Liver (tissue), 3 donors: ENCODE measurements around the gene PLTP.

Experiments used
- HNF4G ChIP-seq: IDR thresholded peaks from 2 replicates; pipeline ENCODE4 v1.6.1; 2016; ENCODE audit warnings: antibody characterized with exemption
- JUND ChIP-seq, 2 donors: IDR thresholded peaks; 2 replicates each; pipeline ENCODE4 v1.6.1; 2016; ENCODE audit warnings: antibody characterized with exemption in 2 of 2
- RAD21 ChIP-seq, 2 donors: IDR thresholded peaks; 2 replicates each; pipeline ENCODE4 v1.6.1; 2016; ENCODE audit warnings: antibody characterized with exemption in 2 of 2, mild to moderate bottlenecking in 2 of 2
- SP1 ChIP-seq: IDR thresholded peaks from 2 replicates; pipeline ENCODE4 v1.6.1; 2018; ENCODE audit warnings: antibody characterized with exemption, mild to moderate bottlenecking
- TAF1 ChIP-seq: conservative IDR thresholded peaks from 2 replicates; pipeline ENCODE4 v1.6.1; 2016; ENCODE audit warnings: antibody characterized with exemption, mild to moderate bottlenecking
- YY1 ChIP-seq: IDR thresholded peaks from 2 replicates; pipeline ENCODE4 v1.6.1; 2016; ENCODE audit warnings: antibody characterized with exemption, mild to moderate bottlenecking
- TF ChIP-seq, protein P1 (sequence below): fragments of 150-350 bp; IDR thresholded peaks from 2 replicates; pipeline ENCODE4 v1.5.1; 2017; ENCODE audit warnings: improper control_type of control experiment, low read depth, low read length; ENCODE audit not compliant: missing input control
- TF ChIP-seq, protein P2 (sequence below): IDR thresholded peaks from 2 replicates; pipeline ENCODE4 v1.6.1; 2016; ENCODE audit warnings: antibody characterized with exemption
- TF ChIP-seq, protein P3 (sequence below): IDR thresholded peaks from 2 replicates; pipeline ENCODE4 v1.6.1; 2016; ENCODE audit warnings: antibody characterized with exemption, mild to moderate bottlenecking
- TF ChIP-seq, protein P4 (sequence below): IDR thresholded peaks from 2 replicates; pipeline ENCODE4 v1.6.1; 2016; ENCODE audit warnings: antibody characterized with exemption
- TF ChIP-seq, protein P5 (sequence below): IDR thresholded peaks from 2 replicates; pipeline ENCODE4 v1.6.1; 2016; ENCODE audit warnings: antibody characterized with exemption
- donor health status: healthy.
- donor health status: healthy.

DNA sequence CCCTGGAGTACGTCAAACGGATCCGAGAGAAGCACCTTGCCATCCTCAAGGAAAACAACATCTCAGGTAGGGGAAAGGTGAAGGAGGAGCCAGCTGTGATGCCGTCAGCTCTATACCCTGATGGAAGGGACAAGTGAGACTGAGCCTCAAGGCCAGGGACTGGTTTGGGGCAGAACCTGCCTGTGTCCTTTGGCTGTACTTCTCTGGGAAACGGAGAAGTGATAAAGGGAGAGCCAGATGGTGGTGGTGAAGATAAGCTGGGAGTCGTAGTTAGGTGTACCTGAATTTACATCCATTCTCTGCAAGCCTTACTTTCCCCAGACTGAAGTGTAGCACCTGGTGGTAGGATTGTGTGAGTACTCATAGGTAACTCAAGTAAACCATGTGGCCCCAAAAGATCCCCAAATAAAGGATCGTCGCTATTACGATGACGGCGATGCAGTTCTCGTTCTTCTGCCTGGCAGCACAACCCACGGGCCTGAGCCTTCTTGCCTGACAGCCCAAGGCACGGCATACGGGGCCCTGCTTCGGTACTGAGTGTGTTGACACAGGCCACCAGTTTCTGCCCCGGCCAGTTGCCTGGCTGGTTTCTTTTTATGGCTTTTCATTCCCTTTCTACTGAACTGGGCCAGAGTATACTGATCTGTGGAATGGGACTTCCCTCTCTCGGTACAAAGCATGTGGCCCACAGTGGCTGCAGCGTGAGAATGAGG lies 33.2 kb upstream of the PLTP start:
- TF ChIP-seq, protein P1, sequence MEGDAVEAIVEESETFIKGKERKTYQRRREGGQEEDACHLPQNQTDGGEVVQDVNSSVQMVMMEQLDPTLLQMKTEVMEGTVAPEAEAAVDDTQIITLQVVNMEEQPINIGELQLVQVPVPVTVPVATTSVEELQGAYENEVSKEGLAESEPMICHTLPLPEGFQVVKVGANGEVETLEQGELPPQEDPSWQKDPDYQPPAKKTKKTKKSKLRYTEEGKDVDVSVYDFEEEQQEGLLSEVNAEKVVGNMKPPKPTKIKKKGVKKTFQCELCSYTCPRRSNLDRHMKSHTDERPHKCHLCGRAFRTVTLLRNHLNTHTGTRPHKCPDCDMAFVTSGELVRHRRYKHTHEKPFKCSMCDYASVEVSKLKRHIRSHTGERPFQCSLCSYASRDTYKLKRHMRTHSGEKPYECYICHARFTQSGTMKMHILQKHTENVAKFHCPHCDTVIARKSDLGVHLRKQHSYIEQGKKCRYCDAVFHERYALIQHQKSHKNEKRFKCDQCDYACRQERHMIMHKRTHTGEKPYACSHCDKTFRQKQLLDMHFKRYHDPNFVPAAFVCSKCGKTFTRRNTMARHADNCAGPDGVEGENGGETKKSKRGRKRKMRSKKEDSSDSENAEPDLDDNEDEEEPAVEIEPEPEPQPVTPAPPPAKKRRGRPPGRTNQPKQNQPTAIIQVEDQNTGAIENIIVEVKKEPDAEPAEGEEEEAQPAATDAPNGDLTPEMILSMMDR, result no peak
- TF ChIP-seq YY1, result no peak
- TF ChIP-seq, protein P2, sequence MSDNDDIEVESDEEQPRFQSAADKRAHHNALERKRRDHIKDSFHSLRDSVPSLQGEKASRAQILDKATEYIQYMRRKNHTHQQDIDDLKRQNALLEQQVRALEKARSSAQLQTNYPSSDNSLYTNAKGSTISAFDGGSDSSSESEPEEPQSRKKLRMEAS, result no peak
- TF ChIP-seq, protein P3, sequence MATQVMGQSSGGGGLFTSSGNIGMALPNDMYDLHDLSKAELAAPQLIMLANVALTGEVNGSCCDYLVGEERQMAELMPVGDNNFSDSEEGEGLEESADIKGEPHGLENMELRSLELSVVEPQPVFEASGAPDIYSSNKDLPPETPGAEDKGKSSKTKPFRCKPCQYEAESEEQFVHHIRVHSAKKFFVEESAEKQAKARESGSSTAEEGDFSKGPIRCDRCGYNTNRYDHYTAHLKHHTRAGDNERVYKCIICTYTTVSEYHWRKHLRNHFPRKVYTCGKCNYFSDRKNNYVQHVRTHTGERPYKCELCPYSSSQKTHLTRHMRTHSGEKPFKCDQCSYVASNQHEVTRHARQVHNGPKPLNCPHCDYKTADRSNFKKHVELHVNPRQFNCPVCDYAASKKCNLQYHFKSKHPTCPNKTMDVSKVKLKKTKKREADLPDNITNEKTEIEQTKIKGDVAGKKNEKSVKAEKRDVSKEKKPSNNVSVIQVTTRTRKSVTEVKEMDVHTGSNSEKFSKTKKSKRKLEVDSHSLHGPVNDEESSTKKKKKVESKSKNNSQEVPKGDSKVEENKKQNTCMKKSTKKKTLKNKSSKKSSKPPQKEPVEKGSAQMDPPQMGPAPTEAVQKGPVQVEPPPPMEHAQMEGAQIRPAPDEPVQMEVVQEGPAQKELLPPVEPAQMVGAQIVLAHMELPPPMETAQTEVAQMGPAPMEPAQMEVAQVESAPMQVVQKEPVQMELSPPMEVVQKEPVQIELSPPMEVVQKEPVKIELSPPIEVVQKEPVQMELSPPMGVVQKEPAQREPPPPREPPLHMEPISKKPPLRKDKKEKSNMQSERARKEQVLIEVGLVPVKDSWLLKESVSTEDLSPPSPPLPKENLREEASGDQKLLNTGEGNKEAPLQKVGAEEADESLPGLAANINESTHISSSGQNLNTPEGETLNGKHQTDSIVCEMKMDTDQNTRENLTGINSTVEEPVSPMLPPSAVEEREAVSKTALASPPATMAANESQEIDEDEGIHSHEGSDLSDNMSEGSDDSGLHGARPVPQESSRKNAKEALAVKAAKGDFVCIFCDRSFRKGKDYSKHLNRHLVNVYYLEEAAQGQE, result no peak
- TF ChIP-seq HNF4G, result no peak
- TF ChIP-seq, protein P4, sequence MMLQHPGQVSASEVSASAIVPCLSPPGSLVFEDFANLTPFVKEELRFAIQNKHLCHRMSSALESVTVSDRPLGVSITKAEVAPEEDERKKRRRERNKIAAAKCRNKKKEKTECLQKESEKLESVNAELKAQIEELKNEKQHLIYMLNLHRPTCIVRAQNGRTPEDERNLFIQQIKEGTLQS, result no peak
- TF ChIP-seq SP1, result no peak
- no peak for TF ChIP-seq JUND (IDR thresholded peaks at IDR 0.05)
- TF ChIP-seq, protein P5, sequence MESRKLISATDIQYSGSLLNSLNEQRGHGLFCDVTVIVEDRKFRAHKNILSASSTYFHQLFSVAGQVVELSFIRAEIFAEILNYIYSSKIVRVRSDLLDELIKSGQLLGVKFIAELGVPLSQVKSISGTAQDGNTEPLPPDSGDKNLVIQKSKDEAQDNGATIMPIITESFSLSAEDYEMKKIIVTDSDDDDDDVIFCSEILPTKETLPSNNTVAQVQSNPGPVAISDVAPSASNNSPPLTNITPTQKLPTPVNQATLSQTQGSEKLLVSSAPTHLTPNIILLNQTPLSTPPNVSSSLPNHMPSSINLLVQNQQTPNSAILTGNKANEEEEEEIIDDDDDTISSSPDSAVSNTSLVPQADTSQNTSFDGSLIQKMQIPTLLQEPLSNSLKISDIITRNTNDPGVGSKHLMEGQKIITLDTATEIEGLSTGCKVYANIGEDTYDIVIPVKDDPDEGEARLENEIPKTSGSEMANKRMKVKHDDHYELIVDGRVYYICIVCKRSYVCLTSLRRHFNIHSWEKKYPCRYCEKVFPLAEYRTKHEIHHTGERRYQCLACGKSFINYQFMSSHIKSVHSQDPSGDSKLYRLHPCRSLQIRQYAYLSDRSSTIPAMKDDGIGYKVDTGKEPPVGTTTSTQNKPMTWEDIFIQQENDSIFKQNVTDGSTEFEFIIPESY, result no peak
- no peak for TF ChIP-seq TAF1
- TF ChIP-seq RAD21 (IDR thresholded peaks at IDR 0.05), result no peak
